ENCODE results near the gene METTL1. TPM values are rescaled to one million over a fixed set of nuclear protein-coding genes. Genes with fewer than 3 reads are reported as not detected.

The METTL1 gene
- total RNA-seq, 1 donor from 2014 or later = 37.8 TPM

- Mint-ChIP-seq H3K27me3 (ENCODE audit: low read depth) (peaks cover 77% of the 10 kb centered on the region), H3K9me3 (no peaks in the 10 kb centered on the region), H3K4me1 (peaks cover 33% of the 10 kb centered on the region), H3K36me3 (ENCODE audit: low read depth) (peaks cover 4% of the 10 kb centered on the region), H3K4me3 (peak overlapping the region; percentile 58), H3K27ac (ENCODE audit: unreplicated experiment) (no peak overlapping the region)
- DNase-seq (ENCODE audit: low read depth, low spot score) = no peak
- TF ChIP-seq, protein P1, sequence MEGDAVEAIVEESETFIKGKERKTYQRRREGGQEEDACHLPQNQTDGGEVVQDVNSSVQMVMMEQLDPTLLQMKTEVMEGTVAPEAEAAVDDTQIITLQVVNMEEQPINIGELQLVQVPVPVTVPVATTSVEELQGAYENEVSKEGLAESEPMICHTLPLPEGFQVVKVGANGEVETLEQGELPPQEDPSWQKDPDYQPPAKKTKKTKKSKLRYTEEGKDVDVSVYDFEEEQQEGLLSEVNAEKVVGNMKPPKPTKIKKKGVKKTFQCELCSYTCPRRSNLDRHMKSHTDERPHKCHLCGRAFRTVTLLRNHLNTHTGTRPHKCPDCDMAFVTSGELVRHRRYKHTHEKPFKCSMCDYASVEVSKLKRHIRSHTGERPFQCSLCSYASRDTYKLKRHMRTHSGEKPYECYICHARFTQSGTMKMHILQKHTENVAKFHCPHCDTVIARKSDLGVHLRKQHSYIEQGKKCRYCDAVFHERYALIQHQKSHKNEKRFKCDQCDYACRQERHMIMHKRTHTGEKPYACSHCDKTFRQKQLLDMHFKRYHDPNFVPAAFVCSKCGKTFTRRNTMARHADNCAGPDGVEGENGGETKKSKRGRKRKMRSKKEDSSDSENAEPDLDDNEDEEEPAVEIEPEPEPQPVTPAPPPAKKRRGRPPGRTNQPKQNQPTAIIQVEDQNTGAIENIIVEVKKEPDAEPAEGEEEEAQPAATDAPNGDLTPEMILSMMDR (conservative IDR thresholded peaks at IDR 0.05) = no peak
Observed at GRCh38 chr12:57741413-57741789, 30.5 kb downstream of the METTL1 start.

DNA sequence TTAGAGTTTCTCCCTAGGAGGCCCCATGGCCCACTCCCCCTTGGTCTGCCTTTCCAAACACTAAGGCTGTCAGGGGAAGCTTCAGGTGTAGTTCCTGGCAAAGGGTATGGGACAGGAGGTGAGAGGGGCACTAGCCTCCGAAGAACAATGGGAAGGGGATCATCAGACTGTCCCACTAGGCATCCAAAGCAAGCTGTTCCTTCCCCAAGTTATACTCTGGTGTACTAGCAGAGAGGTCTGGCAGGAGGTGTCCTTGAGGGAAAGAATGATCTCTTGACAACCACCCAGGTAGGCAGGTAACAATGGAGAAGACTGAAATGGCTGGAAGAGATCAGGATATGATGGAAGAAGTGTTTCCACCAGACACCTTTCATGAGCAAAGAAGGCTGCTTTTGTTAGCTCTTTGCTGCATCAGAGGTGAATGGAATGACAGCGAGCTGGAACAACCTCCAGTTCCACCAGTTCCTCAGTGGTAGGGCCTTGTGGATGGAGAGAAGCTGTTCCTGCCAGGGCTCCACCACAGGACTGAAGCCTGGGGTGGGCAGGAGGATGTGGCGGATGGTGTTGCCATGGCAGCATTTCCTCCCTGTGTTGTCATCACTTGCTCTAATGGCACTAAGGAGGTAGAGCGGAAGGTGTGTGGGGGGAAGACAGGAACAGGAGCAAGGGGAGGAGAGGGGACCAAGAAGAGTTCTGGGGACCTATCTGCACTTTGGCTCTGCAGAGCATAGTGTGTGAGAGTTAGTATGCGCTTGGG lies 31.1 kb downstream of the METTL1 start:
- peaks cover 2% of the 10 kb centered on the region for H3K36me3 Mint-ChIP-seq (ENCODE audit: low read depth)
- no peaks in the 10 kb centered on the region for H3K9me3 Mint-ChIP-seq
- TF ChIP-seq, protein P1 (conservative IDR thresholded peaks at IDR 0.05) = no peak
- peaks cover 30% of the 10 kb centered on the region for H3K4me1 Mint-ChIP-seq
- H3K27ac Mint-ChIP-seq (ENCODE audit: unreplicated experiment) = no peak overlapping the region
- peak overlapping the region; percentile 58 for H3K4me3 Mint-ChIP-seq
- H3K27me3 Mint-ChIP-seq (ENCODE audit: low read depth) = peaks cover 83% of the 10 kb centered on the region
- DNase-seq (ENCODE audit: low read depth, low spot score) = no peak

- TF ChIP-seq, protein P1 (conservative IDR thresholded peaks at IDR 0.05) = no peak
- no peak overlapping the region for H3K27ac Mint-ChIP-seq (ENCODE audit: unreplicated experiment)
- H3K4me3 Mint-ChIP-seq = peak overlapping the region; percentile 86
- H3K36me3 Mint-ChIP-seq (ENCODE audit: low read depth) = peaks cover 2% of the 10 kb centered on the region
- peaks cover 87% of the 10 kb centered on the region for H3K27me3 Mint-ChIP-seq (ENCODE audit: low read depth)
- DNase-seq (ENCODE audit: low read depth, low spot score) = no peak
- no peaks in the 10 kb centered on the region for H3K9me3 Mint-ChIP-seq
- peaks cover 29% of the 10 kb centered on the region for H3K4me1 Mint-ChIP-seq
Observed at GRCh38 chr12:57739914-57740538, 31.9 kb downstream of the METTL1 start.

- Mint-ChIP-seq H3K36me3 (ENCODE audit: low read depth) (no peaks in the 10 kb centered on the region), H3K4me1 (peaks cover 24% of the 10 kb centered on the region), H3K27me3 (ENCODE audit: low read depth) (peaks cover 88% of the 10 kb centered on the region), H3K9me3 (no peaks in the 10 kb centered on the region), H3K27ac (ENCODE audit: unreplicated experiment) (no peak overlapping the region), H3K4me3 (peak overlapping the region; percentile 86)
- no peak for DNase-seq (ENCODE audit: low read depth, low spot score)
- TF ChIP-seq, protein P1 (conservative IDR thresholded peaks at IDR 0.05) = no peak
Observed at GRCh38 chr12:57739387-57739786, 32.5 kb downstream of the METTL1 start.

- H3K27me3 Mint-ChIP-seq (ENCODE audit: low read depth) = peaks cover 88% of the 10 kb centered on the region
- peak within 1 kb of the TSS; percentile 86 for H3K4me3 Mint-ChIP-seq
- H3K36me3 Mint-ChIP-seq (ENCODE audit: low read depth) = no peaks in the 10 kb centered on the region
- no peak within 1 kb of the TSS for H3K27ac Mint-ChIP-seq (ENCODE audit: unreplicated experiment)
- H3K4me1 Mint-ChIP-seq = peaks cover 21% of the 10 kb centered on the region
- TF ChIP-seq, protein P1 (conservative IDR thresholded peaks at IDR 0.05) = no peak
- DNase-seq (ENCODE audit: low read depth, low spot score) = peak; percentile 45
- no peaks in the 10 kb centered on the region for H3K9me3 Mint-ChIP-seq
Observed at GRCh38 chr12:57738661-57739237, 33.2 kb downstream of the METTL1 start, which contains the start of gene AGAP2. AGAP2 (minus strand) TSS chr12:57738742; CDS start chr12:57738246, 496 bp downstream.
